GM06990 (cell line): ENCODE data around the gene IGF1R.
"Not testable (repeated sequence)": the region's sequence is repeated elsewhere in the genome, so short reads cannot be mapped to it uniquely, and the experiment has no call there.

Experiments used
- DNase-seq: peaks from one replicate; pipeline ENCODE4 v3.0.0-alpha.2; 2011; ENCODE audit not compliant: insufficient read length; ENCODE audit errors: extremely low read depth
- H3K27me3 ChIP-seq: replicated peaks from 2 replicates; pipeline ENCODE4 v1.6.0; 2011; ENCODE audit warnings: low read length; ENCODE audit not compliant: control insufficient read depth, insufficient read depth
- H3K36me3 ChIP-seq: 2 replicates; pipeline ENCODE4 v1.5.1; 2011; ENCODE audit warnings: low read length; ENCODE audit not compliant: control insufficient read depth, insufficient read depth
- H3K4me3 ChIP-seq: replicated peaks from 2 replicates; pipeline ENCODE4 v1.5.1; 2011; ENCODE audit warnings: low read depth, mild to moderate bottlenecking, control low read depth, low read length
- CTCF ChIP-seq: IDR thresholded peaks from 2 replicates; pipeline ENCODE4 v1.5.1; 2011; ENCODE audit warnings: low read length, control low read depth, mild to moderate bottlenecking, inconsistent platforms; ENCODE audit not compliant: insufficient read depth, poor library complexity, severe bottlenecking

Gene IGF1R

GRCh38 chr15:98996624-98997023 is 348.3 kb downstream of the IGF1R start:
- Histone ChIP-seq H3K4me3 (no peak overlapping the region), H3K27me3 (no peaks in the 10 kb centered on the region), H3K36me3 (no peaks in the 10 kb centered on the region)
- DNase-seq = no peak
- TF ChIP-seq CTCF = no peak

GRCh38 chr15:98997312-98997711 is 349.0 kb downstream of the IGF1R start:
- no peak for TF ChIP-seq CTCF
- H3K27me3 ChIP-seq = no peaks in the 10 kb centered on the region
- H3K36me3 ChIP-seq = no peaks in the 10 kb centered on the region
- no peak overlapping the region for H3K4me3 ChIP-seq
- DNase-seq = no peak

- no peak overlapping the region for H3K4me3 ChIP-seq
- no peaks in the 10 kb centered on the region for H3K27me3 ChIP-seq
- no peak for TF ChIP-seq CTCF
These were observed 349.4 kb downstream of the IGF1R start for GRCh38 chr15:98997755-98998154.

GRCh38 chr15:98998279-98998678 is 349.9 kb downstream of the IGF1R start:
- Histone ChIP-seq H3K36me3 (no peaks in the 10 kb centered on the region), H3K4me3 (no peak overlapping the region), H3K27me3 (no peaks in the 10 kb centered on the region)
- no peak for TF ChIP-seq CTCF
- no peak for DNase-seq

More at GRCh38 chr15:98997755-98998154, 349.4 kb downstream of the IGF1R start:
- H3K36me3 ChIP-seq = no peaks in the 10 kb centered on the region
- DNase-seq = no peak

GRCh38 chr15:98999233-98999632 is 350.9 kb downstream of the IGF1R start:
- no peaks in the 10 kb centered on the region for H3K36me3 ChIP-seq
- no peaks in the 10 kb centered on the region for H3K27me3 ChIP-seq
- no peak for DNase-seq
- no peak overlapping the region for H3K4me3 ChIP-seq
- no peak for TF ChIP-seq CTCF

GRCh38 chr15:99002226-99002625 is 353.9 kb downstream of the IGF1R start:
- Histone ChIP-seq H3K27me3 (no peaks in the 10 kb centered on the region), H3K36me3 (no peaks in the 10 kb centered on the region), H3K4me3 (no peak overlapping the region)
- no peak for DNase-seq
- TF ChIP-seq CTCF = no peak

GRCh38 chr15:99003317-99003716 is 355.0 kb downstream of the IGF1R start:
- H3K36me3 ChIP-seq, DNase-seq, H3K4me3 ChIP-seq, H3K27me3 ChIP-seq: not testable (repeated sequence)

GRCh38 chr15:99004998-99005974 is 356.9 kb downstream of the IGF1R start:
- H3K4me3 ChIP-seq, DNase-seq, H3K36me3 ChIP-seq, H3K27me3 ChIP-seq: not testable (repeated sequence)
